Measurements from ENCODE around the gene CCNJL.

The CCNJL gene

DNA sequence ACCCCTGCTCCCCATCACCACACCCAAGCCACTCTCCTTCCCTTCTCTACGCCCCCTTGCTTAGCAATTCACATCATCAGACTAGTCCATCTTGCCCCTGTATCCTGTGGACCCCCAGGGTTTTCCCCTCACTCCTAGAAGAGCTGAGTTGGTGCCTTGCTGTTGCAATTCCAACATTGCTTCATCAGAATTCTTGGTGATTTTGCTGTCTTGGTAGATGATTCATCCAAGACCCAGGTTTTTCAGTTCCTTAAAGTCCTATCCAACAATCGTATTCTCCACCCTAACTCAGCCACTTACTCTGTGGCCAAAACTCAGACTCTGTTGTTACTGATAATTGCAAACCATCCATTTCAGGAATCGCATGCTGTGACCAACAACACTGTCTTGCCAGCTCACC lies 21.4 kb upstream of the CCNJL start:
- no peak for DNase-seq (ENCODE audit: low read depth in 2 of 2)

DNA sequence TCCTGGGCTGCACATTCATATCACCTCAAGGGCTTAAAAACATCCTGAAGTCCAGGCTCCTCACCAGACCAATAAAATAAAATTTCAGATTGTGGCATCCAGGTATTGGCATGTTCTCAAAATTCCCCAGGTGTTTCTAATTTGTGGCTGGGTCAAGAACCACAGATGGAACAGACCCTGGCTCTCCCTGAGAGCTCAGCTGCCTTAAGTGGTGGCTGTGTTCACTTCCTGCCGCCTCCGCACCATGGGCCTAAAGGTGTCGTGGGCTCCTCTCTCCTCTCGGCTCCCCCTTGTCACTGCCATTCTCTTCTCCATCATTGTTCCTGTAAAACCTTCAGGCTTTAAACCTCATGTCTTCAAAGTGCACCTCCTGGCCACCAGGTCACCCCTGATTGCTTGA lies 17.8 kb upstream of the CCNJL start:
- DNase-seq (ENCODE audit: low read depth in 2 of 2) = no peak

GRCh38 chr5:160327818-160328217 lies 15.5 kb upstream of the CCNJL start:
- DNase-seq (ENCODE audit: low read depth in 2 of 2) = no peak

DNA sequence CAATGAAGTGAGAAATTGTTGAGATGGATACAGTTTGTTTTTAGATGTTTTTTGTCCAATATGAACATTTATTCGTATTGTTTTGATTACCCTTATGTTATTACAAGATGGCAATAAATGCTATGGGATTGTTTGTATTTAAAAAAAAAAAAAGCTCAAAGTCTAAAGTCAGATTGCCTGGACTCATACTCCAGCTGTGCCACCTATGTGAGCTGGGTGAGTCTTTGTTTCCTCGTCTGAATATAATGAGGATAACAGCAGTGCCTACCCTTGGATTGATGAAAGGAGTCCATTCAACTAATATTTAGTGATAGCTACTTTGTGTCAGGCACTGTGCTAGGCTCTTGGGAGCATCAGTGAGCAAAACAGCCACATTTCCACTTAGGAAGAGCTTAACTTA lies 14.6 kb upstream of the CCNJL start:
- DNase-seq (ENCODE audit: low read depth in 2 of 2) = no peak

GRCh38 chr5:160325716-160326115 lies 13.4 kb upstream of the CCNJL start:
- no peak for DNase-seq (ENCODE audit: low read depth in 2 of 2)

GRCh38 chr5:160324886-160325285 lies 12.5 kb upstream of the CCNJL start:
- no peak for DNase-seq (ENCODE audit: low read depth in 2 of 2)

GRCh38 chr5:160318409-160318808 lies 6.0 kb upstream of the CCNJL start:
- DNase-seq (ENCODE audit: low read depth in 2 of 2) = no peak

DNA sequence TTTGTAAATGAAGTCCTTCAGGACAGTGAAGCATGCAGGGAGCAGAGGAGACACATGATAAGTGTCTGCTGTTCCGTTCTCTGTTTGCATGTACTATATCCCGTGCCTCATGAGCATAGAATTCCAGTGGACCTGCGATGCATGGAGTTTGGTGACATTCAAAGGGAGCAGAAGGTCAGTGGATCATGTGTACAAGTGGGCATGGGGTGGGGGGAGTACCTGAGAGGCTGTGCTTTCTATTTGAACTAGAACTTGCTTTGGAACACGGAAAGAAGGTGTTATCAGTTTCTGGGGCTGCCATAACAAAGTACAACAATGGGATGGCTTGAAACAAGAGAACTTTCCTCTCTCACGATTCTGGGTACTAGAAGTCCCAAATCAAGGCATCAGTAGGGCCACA lies 5.1 kb upstream of the CCNJL start:
- no peak for DNase-seq (ENCODE audit: low read depth in 2 of 2)

GRCh38 chr5:160315968-160316367 lies 3.6 kb upstream of the CCNJL start:
- DNase-seq (ENCODE audit: low read depth in 2 of 2) = no peak

GRCh38 chr5:160312960-160313727 lies 780 bp upstream of the CCNJL start:
- no peak for DNase-seq (ENCODE audit: low read depth in 2 of 2)

DNA sequence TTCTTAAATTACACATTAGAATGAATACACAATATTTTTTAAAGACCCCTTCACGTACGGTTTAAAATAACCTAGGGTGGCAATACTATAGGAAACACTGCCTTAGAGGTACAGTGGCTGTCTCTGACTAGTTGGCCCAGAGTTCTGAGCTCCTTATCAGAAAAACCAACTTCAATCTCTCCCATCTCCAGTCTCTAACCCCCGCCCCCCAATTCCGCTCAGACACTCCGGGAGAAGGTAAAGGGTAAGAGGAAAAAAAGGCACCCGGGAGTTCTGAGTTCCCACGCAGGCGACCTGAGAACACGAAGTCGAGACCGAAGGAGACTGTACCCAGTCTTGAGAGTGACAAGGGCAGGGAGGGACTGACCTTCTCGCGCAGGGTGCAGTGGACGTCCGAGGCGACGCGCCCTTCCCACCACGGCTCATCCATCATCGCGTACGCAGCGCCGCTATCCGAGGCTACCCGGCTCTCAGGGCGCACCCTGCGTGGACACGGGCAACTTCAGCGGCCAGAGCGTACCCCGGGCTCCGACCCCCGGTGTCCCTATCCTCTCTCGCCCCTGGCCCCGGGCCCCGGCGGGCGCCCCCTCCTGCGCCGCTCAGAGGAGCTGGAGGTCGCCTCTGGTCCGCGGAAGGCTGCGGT lies 752 bp downstream of the CCNJL start:
- no peak for DNase-seq (ENCODE audit: low read depth in 2 of 2)

- DNase-seq (ENCODE audit: low read depth in 2 of 2) = no peak
Measured at GRCh38 chr5:160310552-160311295, 1.6 kb downstream of the CCNJL start.

DNA sequence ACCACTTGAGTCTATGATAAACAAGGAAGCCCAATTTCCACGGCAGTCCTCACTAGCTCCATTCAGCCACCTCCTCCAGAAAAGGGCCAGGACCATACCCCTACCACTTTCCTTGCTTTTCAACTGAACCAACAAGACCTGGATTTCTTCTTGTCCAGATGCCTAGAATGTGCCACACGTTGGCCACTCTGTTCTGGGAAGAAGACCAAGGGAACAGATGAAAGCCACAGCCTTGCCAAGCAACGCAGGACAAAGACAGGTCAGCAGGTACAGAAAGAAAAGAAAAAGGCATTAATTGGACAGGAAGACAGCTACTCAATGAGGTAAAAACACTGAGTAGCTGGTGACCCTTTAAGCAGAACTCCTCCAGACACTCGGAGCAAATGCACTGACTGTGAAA lies 2.2 kb downstream of the CCNJL start:
- no peak for DNase-seq (ENCODE audit: low read depth in 2 of 2)

- DNase-seq (ENCODE audit: low read depth in 2 of 2) = no peak
Measured at GRCh38 chr5:160306696-160307095, 5.7 kb downstream of the CCNJL start.

- no peak for DNase-seq (ENCODE audit: low read depth in 2 of 2)
Measured at GRCh38 chr5:160305319-160305718, 7.0 kb downstream of the CCNJL start.

GRCh38 chr5:160303690-160304089 lies 8.7 kb downstream of the CCNJL start:
- DNase-seq (ENCODE audit: low read depth in 2 of 2) = no peak

DNA sequence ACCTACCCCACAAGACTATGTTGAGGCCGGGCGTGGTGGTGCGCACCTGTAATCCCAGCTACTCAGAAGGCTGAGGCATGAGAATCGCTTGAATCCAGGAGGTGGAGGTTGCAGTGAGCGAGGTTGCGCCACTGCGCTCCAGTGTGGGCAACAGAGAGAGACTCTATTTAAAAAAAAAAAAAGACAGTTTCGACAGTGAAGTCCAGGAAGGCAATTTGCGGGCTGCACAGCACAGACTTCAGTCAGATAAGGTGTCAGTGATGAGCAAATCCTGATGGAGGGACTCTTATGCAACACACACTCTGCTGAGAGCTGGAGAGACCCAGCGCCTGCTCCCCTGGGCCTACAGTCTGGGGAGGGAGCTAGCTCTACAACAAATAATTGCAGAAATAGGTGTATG lies 14.2 kb downstream of the CCNJL start:
- no peak for DNase-seq (ENCODE audit: low read depth in 2 of 2)

DNA sequence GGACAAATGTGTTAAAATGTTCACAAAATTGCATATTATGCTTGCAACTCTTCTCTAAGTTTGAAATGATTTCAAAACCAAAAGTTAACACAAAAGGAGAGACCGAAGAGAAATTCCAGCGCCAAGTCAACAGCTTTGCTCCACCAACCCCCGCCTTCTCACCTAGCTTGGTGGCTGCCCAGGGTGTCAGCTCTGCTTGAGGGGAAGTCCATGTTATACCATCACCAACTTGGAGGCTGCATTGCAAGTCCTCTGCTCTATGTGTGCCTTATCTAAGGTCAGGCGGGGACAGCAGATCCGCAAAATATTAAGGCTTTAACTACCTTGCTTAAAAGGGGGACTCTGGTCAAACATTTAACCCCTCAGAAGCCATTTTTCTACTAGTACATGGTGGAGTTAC lies 14.6 kb downstream of the CCNJL start:
- no peak for DNase-seq (ENCODE audit: low read depth in 2 of 2)

DNA sequence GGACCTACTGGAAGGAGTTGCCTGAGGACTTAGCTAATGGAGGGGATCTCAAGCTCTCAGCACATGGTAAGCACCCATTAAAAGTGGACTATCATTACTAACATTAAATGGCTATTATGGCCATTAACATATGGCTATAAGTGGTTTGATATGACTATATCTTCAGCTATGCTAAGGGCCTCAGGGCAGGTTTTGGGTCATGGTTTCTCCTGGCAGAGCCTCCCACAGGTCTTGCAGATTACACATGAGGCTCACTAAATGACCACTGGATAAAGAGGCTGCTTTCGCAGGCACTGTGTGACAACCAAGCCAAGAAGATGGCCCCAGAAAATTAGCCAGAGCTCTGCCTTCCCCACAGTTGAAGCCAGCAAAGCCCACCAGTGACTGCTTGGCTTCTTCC lies 15.4 kb downstream of the CCNJL start:
- no peak for DNase-seq (ENCODE audit: low read depth in 2 of 2)

DNA sequence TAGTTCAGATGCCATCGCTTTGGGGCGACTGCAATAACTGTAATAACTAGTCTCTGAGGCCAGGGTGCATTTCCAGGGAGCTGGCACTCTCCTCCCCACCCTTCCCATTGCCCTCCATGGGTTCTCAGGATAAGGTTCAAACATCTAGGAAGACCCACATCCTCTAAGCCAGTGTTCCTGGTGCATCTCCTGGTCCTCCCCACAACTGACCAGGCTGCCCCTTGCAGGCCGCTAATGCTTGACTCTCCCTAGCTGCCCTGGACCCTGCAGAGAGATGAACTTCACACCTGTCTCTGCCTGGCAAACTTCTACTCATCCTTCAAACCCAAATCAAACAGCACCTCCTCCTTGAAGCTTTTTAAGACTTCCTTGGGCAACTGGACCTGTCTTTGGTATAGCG lies 15.9 kb downstream of the CCNJL start:
- no peak for DNase-seq (ENCODE audit: low read depth in 2 of 2)

- DNase-seq (ENCODE audit: low read depth in 2 of 2) = no peak
Measured at GRCh38 chr5:160293901-160294561, 18.3 kb downstream of the CCNJL start.

DNA sequence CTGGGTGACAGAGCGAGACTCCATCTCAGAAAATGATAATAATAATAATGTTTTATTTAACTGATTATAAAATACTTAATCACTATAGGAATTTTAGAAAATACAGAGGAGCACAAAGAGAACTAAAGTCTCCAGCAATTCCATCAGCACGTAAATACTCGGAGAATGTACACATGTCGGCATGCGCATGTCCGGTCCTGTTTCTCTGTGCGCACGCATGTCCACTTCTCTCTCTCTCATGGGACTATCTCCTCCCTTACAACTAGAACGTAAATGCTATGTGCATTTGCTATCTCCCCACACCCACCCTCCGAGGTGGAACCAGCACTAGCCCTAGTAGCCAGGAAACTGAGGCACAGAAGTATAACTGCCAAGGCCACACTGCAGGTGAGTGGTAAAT lies 19.0 kb downstream of the CCNJL start:
- DNase-seq (ENCODE audit: low read depth in 2 of 2) = no peak
